Measurements from ENCODE around the gene INTS1. TPM values are rescaled to one million over a fixed set of nuclear protein-coding genes. Genes with fewer than 3 reads are reported as not detected.

INTS1 gene, protein sequence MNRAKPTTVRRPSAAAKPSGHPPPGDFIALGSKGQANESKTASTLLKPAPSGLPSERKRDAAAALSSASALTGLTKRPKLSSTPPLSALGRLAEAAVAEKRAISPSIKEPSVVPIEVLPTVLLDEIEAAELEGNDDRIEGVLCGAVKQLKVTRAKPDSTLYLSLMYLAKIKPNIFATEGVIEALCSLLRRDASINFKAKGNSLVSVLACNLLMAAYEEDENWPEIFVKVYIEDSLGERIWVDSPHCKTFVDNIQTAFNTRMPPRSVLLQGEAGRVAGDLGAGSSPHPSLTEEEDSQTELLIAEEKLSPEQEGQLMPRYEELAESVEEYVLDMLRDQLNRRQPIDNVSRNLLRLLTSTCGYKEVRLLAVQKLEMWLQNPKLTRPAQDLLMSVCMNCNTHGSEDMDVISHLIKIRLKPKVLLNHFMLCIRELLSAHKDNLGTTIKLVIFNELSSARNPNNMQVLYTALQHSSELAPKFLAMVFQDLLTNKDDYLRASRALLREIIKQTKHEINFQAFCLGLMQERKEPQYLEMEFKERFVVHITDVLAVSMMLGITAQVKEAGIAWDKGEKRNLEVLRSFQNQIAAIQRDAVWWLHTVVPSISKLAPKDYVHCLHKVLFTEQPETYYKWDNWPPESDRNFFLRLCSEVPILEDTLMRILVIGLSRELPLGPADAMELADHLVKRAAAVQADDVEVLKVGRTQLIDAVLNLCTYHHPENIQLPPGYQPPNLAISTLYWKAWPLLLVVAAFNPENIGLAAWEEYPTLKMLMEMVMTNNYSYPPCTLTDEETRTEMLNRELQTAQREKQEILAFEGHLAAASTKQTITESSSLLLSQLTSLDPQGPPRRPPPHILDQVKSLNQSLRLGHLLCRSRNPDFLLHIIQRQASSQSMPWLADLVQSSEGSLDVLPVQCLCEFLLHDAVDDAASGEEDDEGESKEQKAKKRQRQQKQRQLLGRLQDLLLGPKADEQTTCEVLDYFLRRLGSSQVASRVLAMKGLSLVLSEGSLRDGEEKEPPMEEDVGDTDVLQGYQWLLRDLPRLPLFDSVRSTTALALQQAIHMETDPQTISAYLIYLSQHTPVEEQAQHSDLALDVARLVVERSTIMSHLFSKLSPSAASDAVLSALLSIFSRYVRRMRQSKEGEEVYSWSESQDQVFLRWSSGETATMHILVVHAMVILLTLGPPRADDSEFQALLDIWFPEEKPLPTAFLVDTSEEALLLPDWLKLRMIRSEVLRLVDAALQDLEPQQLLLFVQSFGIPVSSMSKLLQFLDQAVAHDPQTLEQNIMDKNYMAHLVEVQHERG (N-terminal part only)
- 74.8 and 92.8 TPM in 2 replicates for total RNA-seq

DNA sequence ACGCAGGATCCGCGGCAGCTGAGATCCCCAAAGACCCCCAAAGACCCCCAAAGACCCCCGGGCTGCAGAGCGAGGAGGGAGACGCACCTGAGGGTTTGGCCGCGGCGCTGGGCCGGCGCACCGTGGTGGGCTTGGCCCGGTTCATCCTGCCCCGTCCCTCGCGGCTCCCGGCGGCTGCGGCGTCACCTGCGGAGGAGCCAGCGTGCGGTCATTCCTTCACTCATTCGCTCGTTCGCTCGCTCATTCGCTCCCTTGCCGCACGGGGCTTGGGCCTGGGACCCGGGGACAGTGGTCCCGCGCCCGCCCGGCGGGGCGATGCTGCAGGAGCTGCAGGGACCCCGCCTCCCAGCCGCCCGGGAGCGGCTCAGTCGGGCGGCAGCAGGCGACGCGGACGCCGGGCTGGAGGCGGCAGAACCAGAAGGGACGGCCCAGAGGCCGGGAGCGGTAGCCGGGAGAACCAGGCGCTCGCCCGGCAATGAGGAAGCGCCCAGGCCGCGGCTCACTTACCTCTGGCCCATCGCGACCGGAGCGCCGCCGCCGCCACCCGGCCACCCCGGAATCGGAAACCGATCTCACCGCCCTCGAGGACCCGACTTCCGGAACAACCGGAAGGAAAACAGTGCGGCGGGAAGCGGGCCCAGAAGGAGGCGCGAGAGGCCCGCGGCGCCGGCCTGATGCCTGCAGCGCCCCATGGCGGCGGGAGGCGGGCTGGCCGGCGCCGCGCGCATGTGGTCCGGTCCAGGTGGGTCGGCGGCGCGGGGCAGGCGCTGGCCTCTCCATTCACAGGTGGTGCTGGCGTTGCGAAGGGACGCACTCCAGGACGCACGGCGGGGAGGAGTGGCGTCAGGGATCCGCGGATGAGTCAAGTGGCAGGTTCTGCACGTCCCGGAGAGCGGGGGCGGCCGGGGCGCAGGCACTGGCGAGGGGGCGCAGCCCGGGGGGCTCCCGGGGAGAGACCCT lies at the start of gene INTS1:
TSS of gene INTS1 (minus strand) at position 574 of the 960 bp plus-strand sequence. CDS start at position 145, 429 bp downstream.

DNA sequence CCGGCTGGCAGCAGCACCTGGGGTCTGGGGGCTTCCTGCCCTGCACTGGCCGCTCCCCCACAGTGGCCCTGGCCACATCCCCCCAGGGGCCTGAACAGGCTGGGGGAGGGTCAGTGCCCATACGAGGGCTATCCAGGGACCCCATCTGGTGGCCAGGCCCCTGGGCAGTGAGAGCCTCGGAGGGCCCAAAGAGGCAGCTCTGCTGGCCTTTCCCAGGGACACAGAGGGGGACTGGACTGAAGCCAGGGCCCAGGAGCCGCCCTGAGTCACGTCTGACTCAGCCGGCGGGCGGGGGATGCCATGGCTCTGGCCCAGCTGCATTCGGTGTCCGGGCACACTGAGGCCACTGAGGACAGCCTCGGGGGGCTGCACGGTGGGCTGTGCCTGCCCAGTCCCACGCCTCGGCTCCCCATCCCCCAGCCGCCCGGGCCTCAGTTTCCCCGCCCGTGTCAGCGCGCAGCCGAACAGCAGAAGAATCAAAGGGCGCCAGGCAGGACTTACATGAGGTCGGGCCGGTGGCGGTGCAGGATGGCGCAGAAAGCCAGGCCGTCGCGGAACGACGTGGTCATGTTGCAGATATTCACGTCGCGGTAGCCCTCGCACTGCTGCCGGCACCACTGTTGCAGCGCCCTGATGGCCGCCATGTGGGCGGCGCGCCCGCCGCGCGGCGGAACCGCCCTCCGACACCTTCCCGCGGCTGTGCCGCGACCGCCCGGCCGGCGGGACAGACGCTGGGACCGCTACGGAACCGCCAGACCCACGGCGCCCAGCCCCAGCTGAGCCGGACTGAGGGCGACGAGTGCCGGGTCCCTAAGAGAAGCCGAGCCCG lies 45.3 kb downstream of the INTS1 start, which contains the start of gene MICALL2:
TSS of gene MICALL2 (minus strand) at position 788 of the 829 bp plus-strand sequence. CDS start at position 644, 144 bp downstream.

Other genes with a start within 250 kb of the INTS1 start
- gene MICALL2, start 44.9 kb downstream of the INTS1 start, total RNA-seq = 28.9 and 34.0 TPM in 2 replicates
- gene MAFK, start 26.3 kb upstream of the INTS1 start, total RNA-seq = 20.7 and 31.4 TPM in 2 replicates
- gene TMEM184A, start 51.8 kb upstream of the INTS1 start, total RNA-seq = 0.10 and 0.33 TPM in 2 replicates
- 20.3 and 33.7 TPM in 2 replicates for gene PSMG3, start 65.6 kb upstream of the INTS1 start, total RNA-seq
- 0.65 and 1.1 TPM in 2 replicates for gene ELFN1, start 165.9 kb upstream of the INTS1 start, total RNA-seq

All from vein endothelial cell (primary cell).